ENCODE results near the gene PLD1.

PLD1 gene

DNA sequence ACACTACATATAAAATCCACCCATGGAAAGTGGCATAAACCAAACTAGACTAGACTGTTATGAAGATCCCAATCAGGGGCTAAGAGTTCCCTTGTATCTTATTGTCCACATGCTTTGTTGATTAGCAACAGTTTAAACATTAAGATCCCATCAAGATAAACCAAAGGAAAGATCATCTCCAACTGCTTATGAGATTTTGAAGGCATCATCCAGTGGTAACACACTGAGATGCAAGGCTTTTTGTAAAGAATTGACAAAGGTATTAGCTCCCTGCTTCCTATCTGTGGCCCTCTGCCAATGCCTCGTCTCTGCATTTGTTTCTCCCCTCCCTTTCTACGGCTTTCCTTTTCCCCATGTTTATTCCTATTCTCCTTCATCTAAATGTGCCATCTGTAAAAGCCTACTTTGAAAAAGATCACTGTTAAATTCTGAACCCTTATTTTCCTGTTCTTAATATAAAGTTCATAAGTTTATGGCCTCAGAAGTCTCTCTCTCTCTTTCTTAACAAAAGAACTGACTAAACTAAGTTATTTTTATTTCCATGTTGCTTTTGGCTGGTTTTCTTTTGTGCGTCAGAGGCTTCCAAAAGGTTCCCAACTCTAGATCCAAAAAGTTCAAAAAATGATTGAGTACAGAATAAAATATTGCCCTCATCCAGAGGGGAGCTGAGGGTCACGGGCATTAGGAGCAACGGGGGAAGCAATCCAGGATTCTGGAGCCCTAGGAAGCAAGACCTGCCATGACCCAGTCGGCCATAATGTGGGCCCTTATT, 5.5 kb downstream of the PLD1 start:
- Histone ChIP-seq H3K23ac (ENCODE audit: low read length) (no peak overlapping the region), H3K36me3 (ENCODE audit: control insufficient read depth, insufficient read depth, low read length) (no peaks in the 10 kb centered on the region), H2AK5ac (ENCODE audit: low read length) (no peak overlapping the region), H3K27ac (ENCODE audit: low read depth, low read length) (no peak overlapping the region), H4K5ac (ENCODE audit: low read length) (no peak overlapping the region), H3K79me2 (ENCODE audit: control insufficient read depth, insufficient read depth, low read length) (no peaks in the 10 kb centered on the region), H3K79me1 (ENCODE audit: low read length) (no peaks in the 10 kb centered on the region), H3K4ac (ENCODE audit: low read depth, low read length) (no peak overlapping the region), H2BK5ac (ENCODE audit: low read length) (no peak overlapping the region), H3K18ac (ENCODE audit: low read length) (no peak overlapping the region), H3K56ac (ENCODE audit: low read length) (no peak overlapping the region), H3K4me3 (ENCODE audit: low read length) (no peak overlapping the region), H3K27me3 (ENCODE audit: insufficient read depth, low read length, poor library complexity) (no peaks in the 10 kb centered on the region), H3K4me1 (ENCODE audit: control insufficient read depth, low read depth, low read length) (no peaks in the 10 kb centered on the region), H2BK15ac (replicated peaks; ENCODE audit: low read depth) (no peak overlapping the region), H4K8ac (ENCODE audit: low read depth, low read length) (no peak overlapping the region), H3K9ac (ENCODE audit: low read length) (no peak overlapping the region), H3K4me2 (ENCODE audit: low read length) (no peak overlapping the region), H2BK120ac (ENCODE audit: low read depth, low read length) (no peak overlapping the region)
- no CpG with 5 or more reads among the region's 6 CpGs for WGBS (ENCODE audit: extremely low coverage, insufficient coverage, low lambda C conversion rate)
- DNase-seq = no peak

DNA sequence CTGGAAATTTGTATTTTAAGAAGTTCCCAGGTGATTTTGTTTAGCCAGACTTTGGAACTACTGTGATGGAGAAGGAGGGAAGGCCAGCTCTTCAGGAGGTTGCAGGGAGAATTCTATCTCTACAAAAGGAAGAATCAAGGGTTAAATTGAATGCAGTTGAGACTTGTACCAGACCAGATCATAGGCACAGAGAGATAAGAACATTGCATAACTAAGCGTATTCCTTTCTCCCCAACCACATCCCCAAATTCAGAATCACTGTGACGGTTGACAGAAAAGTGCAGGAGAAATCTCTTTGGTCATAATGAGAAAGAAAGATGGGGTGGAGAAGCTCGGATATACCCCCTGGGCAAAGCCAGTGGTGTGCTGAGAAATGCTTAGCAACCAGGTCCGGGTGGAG, 7.2 kb downstream of the PLD1 start:
- no peak for DNase-seq
- H3K27ac ChIP-seq (ENCODE audit: low read depth, low read length) = no peak overlapping the region

DNA sequence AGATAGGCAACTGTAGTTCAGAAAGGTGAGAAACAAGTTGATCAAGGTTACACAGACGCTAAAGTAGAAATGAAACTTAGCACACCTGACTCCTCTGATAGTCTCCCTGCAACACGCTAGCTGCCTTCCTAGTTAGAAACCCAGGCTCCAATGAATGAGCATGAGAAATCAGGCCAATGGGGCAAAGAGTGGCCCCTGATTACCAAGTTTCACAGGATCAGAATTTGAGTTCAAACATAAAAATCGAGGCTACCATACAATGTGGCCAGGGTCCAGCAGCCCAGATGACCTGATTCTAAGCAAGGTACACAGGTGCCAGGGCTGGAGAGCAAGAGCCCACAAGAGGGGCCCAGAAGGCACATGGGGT, 7.7 kb downstream of the PLD1 start:
- H3K18ac ChIP-seq (ENCODE audit: low read length) = no peak overlapping the region
- H4K5ac ChIP-seq (ENCODE audit: low read length) = no peak overlapping the region
- H3K27me3 ChIP-seq (ENCODE audit: insufficient read depth, low read length, poor library complexity) = no peaks in the 10 kb centered on the region
- no peak overlapping the region for H2AK5ac ChIP-seq (ENCODE audit: low read length)
- DNase-seq = no peak
- H3K56ac ChIP-seq (ENCODE audit: low read length) = no peak overlapping the region
- H3K9ac ChIP-seq (ENCODE audit: low read length) = no peak overlapping the region
- H3K79me1 ChIP-seq (ENCODE audit: low read length) = no peaks in the 10 kb centered on the region
- H3K27ac ChIP-seq (ENCODE audit: low read depth, low read length) = no peak overlapping the region
- no peak overlapping the region for H3K4me3 ChIP-seq (ENCODE audit: low read length)
- H2BK15ac ChIP-seq (replicated peaks; ENCODE audit: low read depth) = no peak overlapping the region
- no peaks in the 10 kb centered on the region for H3K36me3 ChIP-seq (ENCODE audit: control insufficient read depth, insufficient read depth, low read length)
- no peak overlapping the region for H2BK5ac ChIP-seq (ENCODE audit: low read length)
- no peaks in the 10 kb centered on the region for H3K4me1 ChIP-seq (ENCODE audit: control insufficient read depth, low read depth, low read length)
- no peaks in the 10 kb centered on the region for H3K79me2 ChIP-seq (ENCODE audit: control insufficient read depth, insufficient read depth, low read length)
- H2BK120ac ChIP-seq (ENCODE audit: low read depth, low read length) = no peak overlapping the region
- no CpG with 5 or more reads among the region's 3 CpGs for WGBS (ENCODE audit: extremely low coverage, insufficient coverage, low lambda C conversion rate)
- no peak overlapping the region for H3K23ac ChIP-seq (ENCODE audit: low read length)
- no peak overlapping the region for H3K4me2 ChIP-seq (ENCODE audit: low read length)
- H4K8ac ChIP-seq (ENCODE audit: low read depth, low read length) = no peak overlapping the region
- H3K4ac ChIP-seq (ENCODE audit: low read depth, low read length) = no peak overlapping the region

More for the DNA sequence above, 7.2 kb downstream of the PLD1 start:
- Histone ChIP-seq H3K4ac (ENCODE audit: low read depth, low read length) (no peak overlapping the region), H3K36me3 (ENCODE audit: control insufficient read depth, insufficient read depth, low read length) (no peaks in the 10 kb centered on the region), H2AK5ac (ENCODE audit: low read length) (no peak overlapping the region), H3K4me1 (ENCODE audit: control insufficient read depth, low read depth, low read length) (no peaks in the 10 kb centered on the region), H3K79me1 (ENCODE audit: low read length) (no peaks in the 10 kb centered on the region), H3K4me3 (ENCODE audit: low read length) (no peak overlapping the region), H3K27me3 (ENCODE audit: insufficient read depth, low read length, poor library complexity) (no peaks in the 10 kb centered on the region), H4K5ac (ENCODE audit: low read length) (no peak overlapping the region), H3K23ac (ENCODE audit: low read length) (no peak overlapping the region), H3K4me2 (ENCODE audit: low read length) (no peak overlapping the region), H2BK120ac (ENCODE audit: low read depth, low read length) (no peak overlapping the region), H3K79me2 (ENCODE audit: control insufficient read depth, insufficient read depth, low read length) (no peaks in the 10 kb centered on the region), H3K18ac (ENCODE audit: low read length) (no peak overlapping the region), H4K8ac (ENCODE audit: low read depth, low read length) (no peak overlapping the region), H2BK15ac (replicated peaks; ENCODE audit: low read depth) (no peak overlapping the region), H3K9ac (ENCODE audit: low read length) (no peak overlapping the region), H3K56ac (ENCODE audit: low read length) (no peak overlapping the region), H2BK5ac (ENCODE audit: low read length) (no peak overlapping the region)
- whole genome bisulfite sequencing (ENCODE audit: extremely low coverage, insufficient coverage, low lambda C conversion rate) = no CpG with 5 or more reads among the region's 4 CpGs

DNA sequence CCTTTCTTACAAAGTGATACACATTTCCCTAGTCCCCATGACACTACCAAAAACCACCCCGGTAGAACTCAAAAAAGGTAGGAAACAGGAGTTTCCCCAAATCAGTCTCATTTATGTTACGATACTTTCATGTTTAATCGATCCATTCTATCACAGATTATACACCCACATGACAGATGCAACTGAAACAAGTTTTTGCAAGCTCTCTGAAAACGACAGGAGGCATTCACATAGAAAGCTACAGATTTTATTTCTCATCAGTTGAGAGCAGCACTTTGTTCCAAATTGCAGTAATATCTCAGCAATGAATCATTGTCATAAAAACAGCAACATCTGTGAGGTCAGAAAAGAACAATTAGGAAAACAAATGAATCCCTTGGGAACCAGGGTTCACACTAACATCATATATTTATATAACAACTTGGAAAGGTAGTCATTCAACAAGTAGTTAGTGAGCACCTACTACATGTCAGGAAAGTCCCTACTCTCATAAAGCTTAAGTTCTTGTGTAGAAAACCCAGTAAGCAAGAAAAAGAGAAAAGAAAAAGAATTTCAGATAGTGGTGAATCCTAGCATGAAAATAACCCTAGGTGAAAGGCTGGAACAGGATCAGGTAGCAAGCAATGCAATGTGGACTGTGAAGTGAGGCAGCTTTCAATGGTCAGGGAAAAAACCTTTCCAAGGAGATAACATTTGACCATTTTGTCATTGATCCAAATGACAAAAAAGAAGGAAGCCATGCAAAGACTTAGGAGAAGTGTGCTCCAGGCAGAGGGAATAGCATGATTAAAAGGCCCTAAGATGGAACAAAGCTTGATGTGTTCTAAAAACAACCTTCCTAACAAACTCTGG, 8.3 kb downstream of the PLD1 start:
- no peak overlapping the region for H2BK120ac ChIP-seq (ENCODE audit: low read depth, low read length)
- no peak overlapping the region for H4K5ac ChIP-seq (ENCODE audit: low read length)
- no CpG with 5 or more reads among the region's 4 CpGs for WGBS (ENCODE audit: extremely low coverage, insufficient coverage, low lambda C conversion rate)
- no peak overlapping the region for H3K27ac ChIP-seq (ENCODE audit: low read depth, low read length)
- no peaks in the 10 kb centered on the region for H3K36me3 ChIP-seq (ENCODE audit: control insufficient read depth, insufficient read depth, low read length)
- H3K56ac ChIP-seq (ENCODE audit: low read length) = no peak overlapping the region
- no peak overlapping the region for H3K18ac ChIP-seq (ENCODE audit: low read length)
- no peak overlapping the region for H3K23ac ChIP-seq (ENCODE audit: low read length)
- H3K4me1 ChIP-seq (ENCODE audit: control insufficient read depth, low read depth, low read length) = peaks cover 3% of the 10 kb centered on the region
- H2BK5ac ChIP-seq (ENCODE audit: low read length) = no peak overlapping the region
- H3K9ac ChIP-seq (ENCODE audit: low read length) = no peak overlapping the region
- no peak overlapping the region for H3K4me2 ChIP-seq (ENCODE audit: low read length)
- no peak overlapping the region for H3K4me3 ChIP-seq (ENCODE audit: low read length)
- no peaks in the 10 kb centered on the region for H3K27me3 ChIP-seq (ENCODE audit: insufficient read depth, low read length, poor library complexity)
- no peak overlapping the region for H4K8ac ChIP-seq (ENCODE audit: low read depth, low read length)
- no peak overlapping the region for H2AK5ac ChIP-seq (ENCODE audit: low read length)
- DNase-seq = no peak
- no peaks in the 10 kb centered on the region for H3K79me1 ChIP-seq (ENCODE audit: low read length)
- H3K79me2 ChIP-seq (ENCODE audit: control insufficient read depth, insufficient read depth, low read length) = no peaks in the 10 kb centered on the region
- no peak overlapping the region for H2BK15ac ChIP-seq (replicated peaks; ENCODE audit: low read depth)
- H3K4ac ChIP-seq (ENCODE audit: low read depth, low read length) = no peak overlapping the region

DNA sequence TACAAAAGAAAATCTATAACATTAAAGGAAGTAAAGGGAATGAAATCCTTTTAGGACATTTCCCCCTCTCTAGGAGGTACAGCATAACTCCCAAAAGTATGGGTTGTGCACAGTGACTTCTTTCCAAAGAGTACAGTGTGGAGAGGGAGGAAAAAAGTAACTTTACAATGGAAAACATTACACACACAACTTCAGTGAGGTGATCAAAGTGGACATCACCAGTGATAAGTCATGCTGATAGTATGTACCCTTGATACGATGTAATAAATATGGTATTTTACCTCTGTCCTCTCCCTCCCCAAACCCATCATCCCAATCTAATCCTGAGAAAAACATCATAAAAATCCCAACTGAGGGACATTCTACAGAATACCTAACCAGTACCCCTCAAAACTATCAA, 10.8 kb downstream of the PLD1 start:
- Histone ChIP-seq H4K8ac (ENCODE audit: low read depth, low read length) (no peak overlapping the region), H3K79me2 (ENCODE audit: control insufficient read depth, insufficient read depth, low read length) (no peaks in the 10 kb centered on the region), H2BK120ac (ENCODE audit: low read depth, low read length) (no peak overlapping the region), H3K79me1 (ENCODE audit: low read length) (no peaks in the 10 kb centered on the region), H3K27ac (ENCODE audit: low read depth, low read length) (no peak overlapping the region), H3K36me3 (ENCODE audit: control insufficient read depth, insufficient read depth, low read length) (no peaks in the 10 kb centered on the region), H3K23ac (ENCODE audit: low read length) (no peak overlapping the region), H3K18ac (ENCODE audit: low read length) (no peak overlapping the region), H2BK5ac (ENCODE audit: low read length) (no peak overlapping the region), H2AK5ac (ENCODE audit: low read length) (no peak overlapping the region), H3K4me2 (ENCODE audit: low read length) (no peak overlapping the region), H3K56ac (ENCODE audit: low read length) (no peak overlapping the region), H3K27me3 (ENCODE audit: insufficient read depth, low read length, poor library complexity) (no peaks in the 10 kb centered on the region), H4K5ac (ENCODE audit: low read length) (no peak overlapping the region), H3K4me3 (ENCODE audit: low read length) (no peak overlapping the region), H3K9ac (ENCODE audit: low read length) (no peak overlapping the region), H3K4me1 (ENCODE audit: control insufficient read depth, low read depth, low read length) (peaks cover 4% of the 10 kb centered on the region), H3K4ac (ENCODE audit: low read depth, low read length) (no peak overlapping the region), H2BK15ac (replicated peaks; ENCODE audit: low read depth) (no peak overlapping the region)
- no CpG with 5 or more reads among the region's 1 CpG for WGBS (ENCODE audit: extremely low coverage, insufficient coverage, low lambda C conversion rate)
- DNase-seq = no peak

Measured in mesendoderm (in vitro differentiated cells).